Keratinocyte (primary cell): ENCODE data around the gene CTAGE1. TPM values are rescaled to one million over a fixed set of nuclear protein-coding genes. Genes with fewer than 3 reads are reported as not detected.

Experiments
- DNase-seq: peaks from one replicate; pipeline ENCODE4 v3.0.0-alpha.2; 2011; ENCODE audit warnings: low read depth, missing footprints, low spot score
- FAIRE-seq: peaks from 2 replicates; lab custom pipeline; 2011; peaks lifted over from hg19 to GRCh38; lab: Jason Lieb, UNC
- H2AFZ ChIP-seq: 2 replicates; pipeline ENCODE4 v1.6.0; 2012; ENCODE audit warnings: low read length, control low read depth, inconsistent platforms; ENCODE audit not compliant: control insufficient read depth
- H3K27ac ChIP-seq: 2 replicates; pipeline ENCODE4 v1.5.1; 2011; ENCODE audit warnings: low read length; ENCODE audit not compliant: control insufficient read depth, insufficient read depth
- H3K27me3 ChIP-seq: 3 replicates; pipeline ENCODE4 v1.6.0; 2011; ENCODE audit warnings: low read length; ENCODE audit not compliant: control insufficient read depth, insufficient read depth; ENCODE audit errors: extremely low read depth
- H3K36me3 ChIP-seq, 2 experiments: 2 replicates in 1 of 2; 3 replicates in 1 of 2; pipeline ENCODE4 v1.5.1; 2011; ENCODE audit warnings: low read length in 2 of 2, mild to moderate bottlenecking in 1 of 2; ENCODE audit not compliant: control insufficient read depth in 2 of 2, insufficient read depth in 2 of 2; ENCODE audit errors: extremely low read depth in 1 of 2
- H3K4me1 ChIP-seq: 3 replicates; pipeline ENCODE4 v1.5.1; 2011; ENCODE audit warnings: low read length; ENCODE audit not compliant: control insufficient read depth, insufficient read depth; ENCODE audit errors: extremely low read depth
- H3K4me2 ChIP-seq: 3 replicates; pipeline ENCODE4 v1.6.0; 2011; ENCODE audit warnings: low read depth, low read length; ENCODE audit not compliant: control insufficient read depth, insufficient read depth; ENCODE audit errors: extremely low read depth
- H3K4me3 ChIP-seq, 3 experiments: fragments of 200-600 bp in 1 of 3; sonication (generic) in 1 of 3; 2 replicates in 2 of 3; 3 replicates in 1 of 3; pipeline ENCODE4 v1.5.1; 2011 to 2016; ENCODE audit warnings: low read length in 3 of 3, mild to moderate bottlenecking in 3 of 3, control low read depth in 2 of 3, inconsistent platforms in 1 of 3, low read depth in 1 of 3, mixed read lengths in 1 of 3, mixed run types in 1 of 3, moderate library complexity in 1 of 3; ENCODE audit not compliant: control insufficient read depth in 2 of 3, insufficient read depth in 2 of 3; ENCODE audit errors: extremely low read depth in 1 of 3
- H3K79me2 ChIP-seq: 2 replicates; pipeline ENCODE4 v1.6.0; 2012; ENCODE audit warnings: low read length; ENCODE audit not compliant: control insufficient read depth, insufficient read depth
- H3K9ac ChIP-seq: 3 replicates; pipeline ENCODE4 v1.6.0; 2011; ENCODE audit warnings: low read length; ENCODE audit not compliant: control insufficient read depth, insufficient read depth; ENCODE audit errors: extremely low read depth
- H3K9me1 ChIP-seq: 3 replicates; pipeline ENCODE4 v1.6.0; 2011; ENCODE audit warnings: low read length; ENCODE audit not compliant: control insufficient read depth, insufficient read depth; ENCODE audit errors: extremely low read depth
- H3K9me3 ChIP-seq: 2 replicates; pipeline ENCODE4 v1.5.1; 2012; ENCODE audit warnings: low read depth, low read length; ENCODE audit not compliant: control insufficient read depth
- H4K20me1 ChIP-seq: 3 replicates; pipeline ENCODE4 v1.6.0; 2011; ENCODE audit warnings: low read length; ENCODE audit not compliant: control insufficient read depth, insufficient read depth; ENCODE audit errors: extremely low read depth
- CTCF ChIP-seq, 3 experiments: IDR thresholded peaks in 1 of 3; conservative IDR thresholded peaks in 1 of 3; optimal IDR thresholded peaks in 1 of 3; 2 replicates in 2 of 3; 3 replicates in 1 of 3; pipeline versions ENCODE3 to v1.5.1; 2011; ENCODE audit warnings: low read length in 3 of 3, mild to moderate bottlenecking in 3 of 3, moderate library complexity in 2 of 3, control low read depth in 1 of 3, inconsistent platforms in 1 of 3; ENCODE audit not compliant: insufficient read depth in 2 of 3; ENCODE audit errors: extremely low read depth in 1 of 3
- EZH2 ChIP-seq: IDR thresholded peaks from one replicate; pipeline ENCODE4 v1.6.1; 2012; ENCODE audit warnings: inconsistent platforms, mild to moderate bottlenecking, low read length, moderate library complexity
- dilution Hi-C: fragments of 300-500 bp; cut with MboI; formaldehyde crosslinking; loops from one replicate; pipeline ENCODE4 v1.7.0; 2020; ENCODE audit warnings: low sequenced_read_pairs; ENCODE audit not compliant: extremely low pct_ligation_motif_present
- polyA plus RNA-seq, 5 experiments: library from polyadenylated mRNA; depleted of rRNA in 3 of 5; stranded (reverse) in 3 of 5; stranded (forward) in 1 of 5; unstranded in 1 of 5; fragments of >200 nt; gene quantifications; 1 replicate in 1 of 5; 2 replicates in 3 of 5; 3 replicates in 1 of 5; pipeline versions ENCODE4 v1.2.1 to v1.2.3, GENCODE V29; 2011 to 2012; ENCODE audit warnings: missing spikeins in 2 of 5, low read depth in 1 of 5, low replicate concordance in 1 of 5

The CTAGE1 gene
- polyA plus RNA-seq, 1 donor (not counting 4 experiments of a cell fraction or from before 2014, with no cell fraction given), result not detected

- Histone ChIP-seq H3K36me3 (no peaks in the 10 kb centered on the region), H3K9me3 (peaks cover 2% of the 10 kb centered on the region), H3K9me1 (no peaks in the 10 kb centered on the region), H3K27me3 (no peaks in the 10 kb centered on the region), H3K9ac (no peak overlapping the region), H4K20me1 (no peaks in the 10 kb centered on the region), H3K4me1 (no peaks in the 10 kb centered on the region), H3K27ac (no peak overlapping the region), H3K4me3 (no peak overlapping the region), H2AFZ (no peak overlapping the region), H3K79me2 (no peaks in the 10 kb centered on the region), H3K4me2 (no peak overlapping the region)
- DNase-seq (no peak), FAIRE-seq (no peak)
- dilution Hi-C loops, result no loop called here
- no peak for TF ChIP-seq EZH2
- TF ChIP-seq CTCF (optimal IDR thresholded peaks at IDR 0.05 in 1 of 3, IDR thresholded peaks at IDR 0.05 in 1 of 3, conservative IDR thresholded peaks at IDR 0.05 in 1 of 3; ENCODE audit: extremely low read depth in 1 of 3, insufficient read depth in 2 of 3, low read length in 3 of 3), result no peak
Observed at GRCh38 chr18:22405142-22405541, 12.6 kb downstream of the CTAGE1 start.

GRCh38 chr18:22403950-22404349 is 13.8 kb downstream of the CTAGE1 start:
- no peaks in the 10 kb centered on the region for H3K27me3 ChIP-seq
- no peaks in the 10 kb centered on the region for H3K4me1 ChIP-seq
- no peak overlapping the region for H3K4me2 ChIP-seq
- dilution Hi-C loops, result no loop called here
- no peak overlapping the region for H2AFZ ChIP-seq
- H3K9me1 ChIP-seq, result no peaks in the 10 kb centered on the region
- H4K20me1 ChIP-seq, result no peaks in the 10 kb centered on the region
- DNase-seq (no peak), FAIRE-seq (no peak)
- no peak overlapping the region for H3K9ac ChIP-seq
- H3K79me2 ChIP-seq, result no peaks in the 10 kb centered on the region
- no peak overlapping the region for H3K27ac ChIP-seq
- H3K36me3 ChIP-seq, result no peaks in the 10 kb centered on the region
- TF ChIP-seq CTCF (optimal IDR thresholded peaks at IDR 0.05 in 1 of 3, IDR thresholded peaks at IDR 0.05 in 1 of 3, conservative IDR thresholded peaks at IDR 0.05 in 1 of 3; ENCODE audit: extremely low read depth in 1 of 3, insufficient read depth in 2 of 3, low read length in 3 of 3), result no peak
- no peak for TF ChIP-seq EZH2
- peaks cover 2% of the 10 kb centered on the region for H3K9me3 ChIP-seq
- no peak overlapping the region for H3K4me3 ChIP-seq
